ENCODE data around the gene HOXA5. TPM values are rescaled to one million over a fixed set of nuclear protein-coding genes. Genes with fewer than 3 reads are reported as not detected.

HOXA5 gene
- total RNA-seq, 1 experiment from 2014 or later, result 6.7 TPM

DNA sequence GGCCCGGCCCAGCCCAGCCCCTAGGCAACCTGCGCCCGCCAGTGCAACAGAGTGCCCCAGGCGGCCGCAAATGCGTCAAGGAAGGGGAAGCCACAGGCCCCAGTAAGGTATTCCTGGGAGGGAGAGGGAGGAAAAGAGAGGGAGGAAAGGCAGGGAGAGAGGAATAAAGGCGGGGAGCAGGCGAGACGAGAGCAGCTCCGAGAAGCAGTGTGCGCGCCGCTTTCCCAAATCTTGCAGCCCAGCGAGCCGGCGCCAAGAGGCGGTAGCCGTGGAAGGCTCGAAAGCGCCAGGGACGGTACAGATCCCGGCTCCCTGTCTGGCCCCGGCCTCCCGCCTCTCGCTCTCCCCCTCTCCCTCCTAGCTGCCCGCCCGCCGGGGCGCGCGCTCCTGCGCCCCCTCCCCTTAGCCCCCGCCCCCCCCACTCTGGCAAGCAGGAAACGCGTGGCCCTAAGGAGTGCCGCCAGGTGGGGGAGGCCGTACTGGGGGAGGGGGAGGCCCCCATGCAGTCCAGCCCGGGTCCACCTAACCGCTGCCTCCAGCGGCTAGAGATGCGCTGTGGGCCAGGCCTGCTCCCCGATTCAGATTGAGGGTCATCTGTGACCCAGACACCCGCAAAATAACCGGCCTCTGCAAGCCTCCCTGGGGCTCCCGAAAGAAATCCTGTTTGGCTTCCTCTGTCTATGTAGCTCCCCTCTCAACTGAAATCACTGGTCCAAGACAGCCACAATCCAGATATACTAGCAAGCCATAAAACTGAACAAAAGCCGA is 26.4 kb upstream of the HOXA5 start (continued):
- peak; percentile 52 for TF ChIP-seq TCF7L2 (IDR thresholded peaks at IDR 0.05; ENCODE audit: borderline replicate concordance, extremely low read depth, insufficient read depth, insufficient read length)
- no peak; the same call in 1 of the 2 replicates for TF ChIP-seq ZFX (IDR thresholded peaks at IDR 0.05)
- no peak for TF ChIP-seq POLR2A (IDR thresholded peaks at IDR 0.05; ENCODE audit: borderline replicate concordance, extremely low read depth, insufficient read depth, insufficient read length)
- TF ChIP-seq JUND (IDR thresholded peaks at IDR 0.05), result no peak
- TF ChIP-seq, protein P1, sequence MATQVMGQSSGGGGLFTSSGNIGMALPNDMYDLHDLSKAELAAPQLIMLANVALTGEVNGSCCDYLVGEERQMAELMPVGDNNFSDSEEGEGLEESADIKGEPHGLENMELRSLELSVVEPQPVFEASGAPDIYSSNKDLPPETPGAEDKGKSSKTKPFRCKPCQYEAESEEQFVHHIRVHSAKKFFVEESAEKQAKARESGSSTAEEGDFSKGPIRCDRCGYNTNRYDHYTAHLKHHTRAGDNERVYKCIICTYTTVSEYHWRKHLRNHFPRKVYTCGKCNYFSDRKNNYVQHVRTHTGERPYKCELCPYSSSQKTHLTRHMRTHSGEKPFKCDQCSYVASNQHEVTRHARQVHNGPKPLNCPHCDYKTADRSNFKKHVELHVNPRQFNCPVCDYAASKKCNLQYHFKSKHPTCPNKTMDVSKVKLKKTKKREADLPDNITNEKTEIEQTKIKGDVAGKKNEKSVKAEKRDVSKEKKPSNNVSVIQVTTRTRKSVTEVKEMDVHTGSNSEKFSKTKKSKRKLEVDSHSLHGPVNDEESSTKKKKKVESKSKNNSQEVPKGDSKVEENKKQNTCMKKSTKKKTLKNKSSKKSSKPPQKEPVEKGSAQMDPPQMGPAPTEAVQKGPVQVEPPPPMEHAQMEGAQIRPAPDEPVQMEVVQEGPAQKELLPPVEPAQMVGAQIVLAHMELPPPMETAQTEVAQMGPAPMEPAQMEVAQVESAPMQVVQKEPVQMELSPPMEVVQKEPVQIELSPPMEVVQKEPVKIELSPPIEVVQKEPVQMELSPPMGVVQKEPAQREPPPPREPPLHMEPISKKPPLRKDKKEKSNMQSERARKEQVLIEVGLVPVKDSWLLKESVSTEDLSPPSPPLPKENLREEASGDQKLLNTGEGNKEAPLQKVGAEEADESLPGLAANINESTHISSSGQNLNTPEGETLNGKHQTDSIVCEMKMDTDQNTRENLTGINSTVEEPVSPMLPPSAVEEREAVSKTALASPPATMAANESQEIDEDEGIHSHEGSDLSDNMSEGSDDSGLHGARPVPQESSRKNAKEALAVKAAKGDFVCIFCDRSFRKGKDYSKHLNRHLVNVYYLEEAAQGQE (IDR thresholded peaks at IDR 0.05; ENCODE audit: low read depth), result no peak
- no peak for TF ChIP-seq SRF (IDR thresholded peaks at IDR 0.05; ENCODE audit: low read depth)
- peak; percentile 4 for TF ChIP-seq YY1 (IDR thresholded peaks at IDR 0.05; ENCODE audit: extremely low read depth, insufficient replicate concordance, low read depth, low read length)
- no peak for TF ChIP-seq CBX3 (IDR thresholded peaks at IDR 0.05; ENCODE audit: low read depth)
- no peak for TF ChIP-seq SIN3A (IDR thresholded peaks at IDR 0.05; ENCODE audit: low read depth)
- TF ChIP-seq, protein P2, sequence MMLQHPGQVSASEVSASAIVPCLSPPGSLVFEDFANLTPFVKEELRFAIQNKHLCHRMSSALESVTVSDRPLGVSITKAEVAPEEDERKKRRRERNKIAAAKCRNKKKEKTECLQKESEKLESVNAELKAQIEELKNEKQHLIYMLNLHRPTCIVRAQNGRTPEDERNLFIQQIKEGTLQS (IDR thresholded peaks at IDR 0.05), result no peak
